GM12892 (cell line): ENCODE results near the gene KIF19.

ENCODE experiments used
- POLR2A ChIP-seq: IDR thresholded peaks from 2 replicates; pipeline ENCODE4 v1.6.1; 2011; ENCODE audit warnings: low read depth, low read length, control low read depth
- POLR2AphosphoS5 ChIP-seq: IDR thresholded peaks from 2 replicates; pipeline ENCODE4 v1.6.1; 2011; ENCODE audit warnings: low read depth, low read length, control low read depth
- TAF1 ChIP-seq: IDR thresholded peaks from 2 replicates; pipeline ENCODE4 v1.6.1; 2011; ENCODE audit warnings: low read depth, mild to moderate bottlenecking, control low read depth, low read length, borderline replicate concordance

DNA sequence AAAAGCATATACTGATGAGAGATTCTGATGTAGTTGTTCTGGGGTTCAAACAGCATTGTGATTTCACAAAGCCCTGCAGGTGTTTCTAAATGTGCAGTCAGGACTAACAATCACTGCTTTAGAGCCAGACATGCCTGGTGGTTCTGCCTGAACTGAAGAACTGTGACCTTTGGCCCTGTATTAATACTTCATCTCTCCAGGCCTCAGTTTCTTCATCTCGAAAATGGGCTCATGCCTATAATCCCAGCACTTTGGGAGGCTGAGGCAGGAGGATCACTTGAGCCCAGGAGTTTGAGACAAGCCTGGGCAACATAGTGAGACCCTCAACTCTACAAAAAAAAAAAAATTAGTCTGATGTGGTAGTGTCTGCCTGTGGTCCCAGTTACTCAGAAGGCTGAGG is 48.1 kb upstream of the KIF19 start:
- TF ChIP-seq POLR2AphosphoS5 (no peak), POLR2A (no peak), TAF1 (no peak)
